ENCODE measurements around the gene PLEKHA5.
"Not testable (repeated sequence)": the region's sequence is repeated elsewhere in the genome, so short reads cannot be mapped to it uniquely, and the experiment has no call there.

PLEKHA5 gene

DNA sequence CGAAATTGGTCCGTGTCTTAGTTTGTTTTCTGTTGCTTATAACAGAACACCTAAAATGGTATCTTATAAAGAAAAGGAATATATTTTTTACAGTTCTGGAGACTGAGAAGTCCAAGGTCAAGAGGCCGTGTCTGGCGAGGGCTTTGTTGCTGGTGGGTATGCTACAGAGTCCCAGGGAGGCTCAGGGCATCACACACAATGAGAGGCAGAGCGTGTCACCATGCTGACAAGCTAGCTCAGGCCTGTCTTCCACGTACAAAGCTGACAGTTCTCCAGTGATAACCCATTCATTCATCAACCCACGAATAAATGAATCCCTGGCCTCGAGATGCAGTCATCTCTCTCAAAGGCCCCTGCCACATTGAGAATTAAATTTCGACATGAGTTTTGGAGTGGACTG, 253.0 kb downstream of the PLEKHA5 start:
- ATAC-seq: no peak

DNA sequence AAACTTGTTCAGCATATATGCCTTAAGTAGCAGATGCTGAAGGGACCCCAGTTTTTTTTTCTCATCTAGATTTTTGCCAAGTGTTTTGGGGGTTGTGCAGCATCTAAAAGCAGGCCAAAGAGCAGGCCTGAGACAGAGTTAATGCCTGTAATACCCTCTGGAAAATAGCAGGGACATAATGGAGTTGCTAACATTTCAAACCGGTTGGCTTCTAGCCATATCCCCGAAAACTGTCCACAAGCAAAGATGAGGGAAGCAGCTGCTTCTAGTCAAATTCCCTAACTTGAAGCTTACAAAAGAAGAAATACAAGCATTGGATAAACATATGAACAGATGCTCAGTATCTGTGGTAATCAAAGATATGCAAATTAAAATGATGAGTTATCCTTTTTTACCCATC, 257.6 kb downstream of the PLEKHA5 start:
- H3K9me3 Mint-ChIP-seq: no peaks in the 10 kb centered on the region
- H3K27me3 Mint-ChIP-seq: no peaks in the 10 kb centered on the region
- no peaks in the 10 kb centered on the region for H3K4me1 Mint-ChIP-seq
- ATAC-seq: no peak
- H3K4me3 Mint-ChIP-seq: no peak overlapping the region
- H3K36me3 Mint-ChIP-seq: no peaks in the 10 kb centered on the region
- no peak overlapping the region for H3K27ac Mint-ChIP-seq

More for the DNA sequence above, 253.0 kb downstream of the PLEKHA5 start:
- H3K9me3 Mint-ChIP-seq: no peaks in the 10 kb centered on the region
- H3K4me1 Mint-ChIP-seq: no peaks in the 10 kb centered on the region
- no peaks in the 10 kb centered on the region for H3K36me3 Mint-ChIP-seq
- H3K27me3 Mint-ChIP-seq: no peaks in the 10 kb centered on the region
- H3K27ac Mint-ChIP-seq: no peak overlapping the region
- no peak overlapping the region for H3K4me3 Mint-ChIP-seq

DNA sequence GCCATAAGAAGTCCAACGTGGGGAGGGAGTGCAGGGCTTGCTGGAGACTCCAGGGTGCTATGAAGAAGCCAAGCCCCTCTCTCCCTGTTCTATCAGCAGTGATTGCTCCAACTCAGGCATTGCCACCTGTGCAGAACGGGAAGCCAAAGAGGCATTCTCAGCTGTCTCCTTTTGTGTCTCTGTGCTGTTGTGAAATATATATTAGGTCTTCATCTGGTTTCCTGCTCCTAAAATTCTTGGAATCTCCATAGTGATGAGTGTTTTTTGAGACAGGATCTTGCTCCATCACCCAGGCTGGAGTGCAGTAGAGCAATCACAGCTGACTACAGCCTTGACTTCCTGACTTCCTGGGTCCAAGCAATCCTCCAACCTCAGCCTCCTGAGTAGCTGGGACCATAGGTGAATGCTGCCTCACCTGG, 258.6 kb downstream of the PLEKHA5 start:
- Mint-ChIP-seq H3K4me3 (no peak overlapping the region), H3K27me3 (no peaks in the 10 kb centered on the region), H3K4me1 (no peaks in the 10 kb centered on the region), H3K9me3 (no peaks in the 10 kb centered on the region), H3K36me3 (no peaks in the 10 kb centered on the region), H3K27ac (no peak overlapping the region)
- no peak for ATAC-seq

DNA sequence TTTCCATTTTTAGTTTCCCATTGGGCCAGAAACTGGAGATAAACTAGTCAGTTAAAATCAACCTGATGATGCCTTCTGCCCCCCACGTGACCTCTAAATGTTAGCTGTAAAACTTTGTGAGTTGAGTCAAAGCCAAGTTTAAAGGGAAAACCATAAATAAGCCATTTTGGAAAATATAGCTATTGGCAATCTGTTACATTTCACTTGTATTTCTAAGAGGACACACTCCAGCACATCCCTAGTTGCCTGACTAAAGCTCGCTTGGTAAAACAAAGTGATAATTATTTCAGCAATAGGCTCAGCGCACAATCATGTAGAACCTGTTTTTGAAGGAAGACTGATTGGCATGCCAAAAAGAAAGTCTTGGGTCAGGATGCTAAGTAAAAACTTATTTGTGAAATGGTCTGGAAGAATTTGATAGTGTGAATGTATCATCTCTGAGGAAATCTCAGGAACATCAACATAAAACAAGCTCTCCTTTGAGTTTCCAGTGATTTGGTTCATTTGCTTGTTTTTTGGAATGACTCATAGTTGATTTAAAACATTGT, 260.6 kb downstream of the PLEKHA5 start:
- no peaks in the 10 kb centered on the region for H3K9me3 Mint-ChIP-seq
- no peaks in the 10 kb centered on the region for H3K27me3 Mint-ChIP-seq
- no peak overlapping the region for H3K27ac Mint-ChIP-seq
- no peak overlapping the region for H3K4me3 Mint-ChIP-seq
- ATAC-seq: no peak
- no peaks in the 10 kb centered on the region for H3K4me1 Mint-ChIP-seq
- no peaks in the 10 kb centered on the region for H3K36me3 Mint-ChIP-seq

DNA sequence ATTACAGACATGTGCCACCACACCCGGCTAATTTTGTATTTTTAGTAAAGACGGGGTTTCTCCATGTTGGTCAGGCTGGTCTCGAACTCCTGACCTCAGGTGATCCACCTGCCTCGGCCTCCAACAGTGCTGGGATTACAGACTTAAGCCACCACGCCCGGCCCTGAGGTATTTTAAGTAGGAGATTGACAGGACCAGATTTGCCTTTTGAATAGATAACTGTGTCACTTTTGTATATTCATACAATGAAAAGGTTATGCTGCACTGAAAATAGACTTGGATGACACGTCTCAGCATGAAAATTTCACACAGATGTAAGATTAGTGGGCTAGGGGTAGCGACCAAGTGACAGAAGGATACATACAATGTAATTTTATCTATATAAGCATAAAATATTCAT, 263.1 kb downstream of the PLEKHA5 start:
- H3K27ac Mint-ChIP-seq, H3K9me3 Mint-ChIP-seq, ATAC-seq, H3K4me1 Mint-ChIP-seq, H3K27me3 Mint-ChIP-seq, H3K36me3 Mint-ChIP-seq, H3K4me3 Mint-ChIP-seq: not testable (repeated sequence)

DNA sequence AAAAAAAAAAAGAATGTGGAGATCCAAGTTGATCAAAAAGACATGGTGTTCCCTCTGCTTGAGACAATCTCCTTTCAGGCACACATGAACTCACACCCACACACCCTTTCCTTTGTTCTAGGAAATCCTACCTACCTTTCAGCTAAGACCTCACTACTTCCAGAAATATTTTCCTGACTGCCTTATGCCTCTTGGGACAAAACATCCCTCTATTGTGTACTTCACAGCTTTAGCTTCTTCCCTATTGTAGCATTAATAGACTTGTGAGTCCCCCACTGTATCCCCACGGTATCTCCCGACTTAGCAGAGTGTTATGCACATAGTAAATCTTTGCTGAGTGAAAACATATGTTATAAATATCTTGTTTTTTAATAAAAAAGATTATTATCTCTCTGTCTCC, 264.9 kb downstream of the PLEKHA5 start:
- H3K9me3 Mint-ChIP-seq: no peaks in the 10 kb centered on the region
- no peak overlapping the region for H3K4me3 Mint-ChIP-seq

DNA sequence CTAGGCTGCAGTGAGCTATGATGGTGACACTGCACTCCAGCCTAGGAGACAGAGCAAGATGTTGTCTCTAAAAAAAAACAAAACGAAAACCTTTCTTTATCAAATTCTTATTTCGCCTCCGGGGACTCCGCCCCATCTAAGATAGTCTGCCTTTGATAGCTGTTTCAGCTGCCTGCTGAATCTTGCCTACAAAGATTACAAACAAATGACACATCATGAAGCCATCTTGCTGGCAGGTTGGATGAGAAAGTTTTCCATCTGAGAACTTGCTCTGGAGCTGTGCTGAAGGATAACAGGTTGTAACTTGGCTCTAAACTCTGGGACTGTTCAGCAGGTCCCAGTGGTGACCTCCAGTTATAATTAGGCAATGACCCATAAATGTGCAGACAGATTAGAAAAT, 268.0 kb downstream of the PLEKHA5 start:
- H3K27me3 Mint-ChIP-seq: no peaks in the 10 kb centered on the region
- ATAC-seq: no peak
- no peaks in the 10 kb centered on the region for H3K9me3 Mint-ChIP-seq
- H3K4me1 Mint-ChIP-seq: no peaks in the 10 kb centered on the region
- H3K27ac Mint-ChIP-seq: no peak overlapping the region
- H3K4me3 Mint-ChIP-seq: no peak overlapping the region
- no peaks in the 10 kb centered on the region for H3K36me3 Mint-ChIP-seq

More for the DNA sequence above, 264.9 kb downstream of the PLEKHA5 start:
- H3K27me3 Mint-ChIP-seq: no peaks in the 10 kb centered on the region
- H3K36me3 Mint-ChIP-seq: no peaks in the 10 kb centered on the region
- H3K4me1 Mint-ChIP-seq: no peaks in the 10 kb centered on the region
- no peak overlapping the region for H3K27ac Mint-ChIP-seq
- no peak for ATAC-seq

DNA sequence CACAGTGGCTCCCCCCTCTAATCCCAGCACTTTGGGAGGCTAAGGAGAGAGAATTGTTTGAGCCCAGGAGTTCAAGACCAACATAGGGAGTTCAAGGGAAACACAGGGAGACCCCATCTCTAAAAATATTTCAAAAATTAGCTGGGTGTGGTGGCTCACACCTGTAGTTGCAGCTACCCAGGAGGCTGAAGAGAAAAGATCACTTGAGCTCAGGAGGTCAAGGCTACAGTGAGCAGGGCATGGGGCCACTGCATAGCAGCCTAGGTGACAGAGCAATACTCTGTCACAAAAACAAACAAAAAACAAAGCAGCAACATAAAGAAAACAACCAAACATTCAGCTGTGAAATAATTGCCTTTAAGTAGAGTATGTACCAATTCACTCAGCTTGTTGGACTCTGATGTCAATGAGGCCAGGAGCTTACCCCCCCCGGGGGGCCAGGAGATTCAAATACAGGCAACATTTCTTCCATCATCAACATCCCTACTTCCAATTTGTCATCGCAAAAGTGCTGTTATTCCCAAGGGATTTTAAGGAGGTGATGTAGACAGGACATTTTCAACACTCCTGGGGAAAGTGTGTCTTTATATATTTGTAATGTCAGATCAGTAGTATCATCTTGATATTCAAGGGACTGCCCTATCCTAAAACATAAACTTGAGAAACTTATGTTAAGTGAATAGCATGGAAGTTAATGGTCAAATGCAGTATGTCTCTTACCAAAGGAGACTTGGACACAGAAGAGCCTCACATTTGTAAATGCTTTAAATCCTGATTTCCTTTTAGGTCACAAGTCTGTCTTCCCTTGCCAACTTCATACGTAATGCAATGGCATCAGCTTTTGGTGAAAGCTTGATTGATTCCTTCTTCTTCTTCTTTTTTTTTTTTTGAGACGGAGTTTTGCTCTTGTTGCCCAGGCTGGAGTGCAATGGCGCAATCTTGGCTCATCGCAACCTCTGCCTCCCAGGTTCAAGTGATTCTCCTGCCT, 269.1 kb downstream of the PLEKHA5 start:
- Mint-ChIP-seq H3K4me1 (no peaks in the 10 kb centered on the region), H3K4me3 (no peak overlapping the region), H3K27me3 (no peaks in the 10 kb centered on the region), H3K27ac (no peak overlapping the region), H3K36me3 (no peaks in the 10 kb centered on the region), H3K9me3 (no peaks in the 10 kb centered on the region)
- ATAC-seq: no peak

DNA sequence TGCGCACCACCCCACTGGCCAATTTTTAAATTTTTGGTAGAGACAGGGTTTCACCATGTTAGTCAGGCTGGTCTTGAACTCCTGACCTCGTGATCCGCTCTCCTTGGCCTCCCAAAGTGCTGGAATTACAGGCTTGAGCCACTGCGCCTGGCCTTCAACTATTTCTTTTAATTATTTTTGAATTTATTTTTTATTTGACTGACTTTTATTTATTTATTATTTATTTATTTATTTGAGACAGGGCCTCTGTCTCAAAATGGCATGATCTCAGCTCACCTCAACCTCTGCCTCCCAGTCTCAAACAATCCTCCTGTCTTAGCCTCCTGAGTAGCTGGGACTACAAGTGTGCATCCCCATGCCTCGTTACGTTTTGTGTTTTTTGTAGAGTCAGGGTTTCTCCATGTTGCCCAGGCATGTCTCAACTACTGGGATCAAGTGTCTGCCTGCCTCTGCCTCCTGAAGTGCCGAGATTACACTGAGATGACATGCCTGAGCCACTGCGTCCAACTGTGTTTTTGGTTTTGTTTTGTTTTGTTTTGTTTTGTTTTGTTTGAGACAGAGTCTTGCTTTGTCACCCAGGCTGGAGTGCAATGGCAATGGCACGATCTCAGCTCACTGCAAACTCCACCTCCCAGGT, 271.2 kb downstream of the PLEKHA5 start:
- H3K36me3 Mint-ChIP-seq, H3K27me3 Mint-ChIP-seq, ATAC-seq, H3K27ac Mint-ChIP-seq, H3K4me1 Mint-ChIP-seq, H3K4me3 Mint-ChIP-seq, H3K9me3 Mint-ChIP-seq: not testable (repeated sequence)

DNA sequence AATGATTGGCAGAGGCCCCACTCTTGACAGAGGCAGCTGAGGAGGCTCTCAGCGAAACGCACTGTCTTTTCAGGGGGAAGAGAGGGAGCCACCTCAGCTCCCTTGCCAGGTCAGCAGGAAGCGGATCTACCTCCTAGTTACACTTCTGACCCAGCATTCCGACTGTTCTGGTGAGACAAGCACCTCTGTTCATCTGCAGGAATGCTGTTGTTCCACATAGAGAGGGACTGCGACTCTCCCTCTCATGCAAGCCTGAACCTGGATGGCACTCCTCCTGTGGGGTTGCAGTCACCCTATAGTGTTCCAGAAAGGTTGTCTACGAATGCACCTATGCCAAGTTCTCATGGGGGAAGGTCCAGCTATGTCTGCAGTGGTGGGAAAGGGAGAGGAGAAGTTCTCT, 272.7 kb downstream of the PLEKHA5 start:
- ATAC-seq: no peak
- Mint-ChIP-seq H3K4me1 (no peaks in the 10 kb centered on the region), H3K9me3 (peaks cover 3% of the 10 kb centered on the region), H3K27me3 (no peaks in the 10 kb centered on the region), H3K36me3 (no peaks in the 10 kb centered on the region), H3K27ac (no peak overlapping the region), H3K4me3 (no peak overlapping the region)

DNA sequence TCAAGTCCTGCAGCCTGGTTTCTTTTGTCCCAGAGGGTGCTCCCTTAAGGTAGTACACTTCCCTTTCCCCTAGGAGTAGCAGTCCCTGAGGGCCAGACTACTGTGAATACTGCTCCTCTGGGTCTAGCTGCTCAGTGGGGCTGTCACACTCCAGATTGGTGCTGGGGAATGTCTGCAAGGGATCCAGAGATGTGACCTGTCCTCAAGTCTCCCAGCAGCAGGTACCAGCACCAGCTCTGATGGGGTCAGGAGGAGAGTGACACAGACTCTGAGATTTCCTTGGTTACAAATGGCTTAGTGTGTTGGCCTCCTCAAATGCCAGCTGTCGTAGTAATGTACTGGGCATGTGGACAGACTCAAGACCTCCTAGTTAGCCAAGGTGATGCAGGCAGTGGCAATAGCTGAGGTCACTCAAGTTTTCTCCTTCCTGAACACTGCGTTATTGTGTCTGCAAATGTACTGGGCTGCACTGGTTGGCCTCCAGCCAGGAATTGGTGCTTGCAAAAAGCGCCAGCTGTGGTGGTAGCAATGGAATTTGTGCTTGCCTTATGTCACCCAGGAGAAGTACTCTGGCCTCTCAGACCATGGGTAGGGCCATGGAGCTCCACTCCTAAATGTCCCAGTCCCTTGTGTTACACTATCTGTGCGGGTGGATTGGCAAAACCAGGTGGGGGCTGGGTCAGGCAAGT, 273.4 kb downstream of the PLEKHA5 start:
- Mint-ChIP-seq H3K36me3 (no peaks in the 10 kb centered on the region), H3K27ac (no peak overlapping the region), H3K4me1 (no peaks in the 10 kb centered on the region), H3K9me3 (peaks cover 3% of the 10 kb centered on the region), H3K4me3 (no peak overlapping the region), H3K27me3 (no peaks in the 10 kb centered on the region)
- ATAC-seq: no peak

DNA sequence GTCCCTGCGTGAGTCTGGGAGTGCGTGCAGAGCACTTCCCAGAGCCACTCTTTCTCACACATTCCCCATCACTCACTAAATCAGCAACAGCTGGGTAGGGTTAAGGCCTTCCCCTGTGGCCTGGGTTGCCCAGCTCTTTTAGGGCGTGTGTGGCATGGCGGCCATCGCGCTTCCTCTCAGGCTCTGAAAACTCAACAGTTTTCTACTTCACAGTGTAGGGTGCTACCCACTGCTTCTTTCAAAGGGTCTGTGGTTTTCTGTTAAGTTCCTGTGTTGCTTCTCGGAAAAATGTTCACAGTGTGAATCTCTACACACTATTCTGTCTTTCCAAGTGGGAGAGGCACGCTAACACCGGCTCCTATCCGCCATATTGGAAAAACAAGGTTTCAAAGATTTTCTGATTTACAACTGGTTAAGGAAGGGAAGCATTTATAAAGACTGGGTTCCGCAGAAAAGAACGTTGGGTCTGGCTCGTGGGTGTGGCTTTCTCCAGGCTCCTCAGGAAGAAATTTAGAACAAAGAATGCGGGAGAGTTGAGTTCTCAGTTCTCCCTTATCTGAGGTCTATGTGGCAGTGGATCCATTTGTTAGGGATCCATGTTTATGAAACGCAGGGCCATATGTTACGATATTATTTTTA, 274.8 kb downstream of the PLEKHA5 start:
- peaks cover 3% of the 10 kb centered on the region for H3K9me3 Mint-ChIP-seq
- no peaks in the 10 kb centered on the region for H3K4me1 Mint-ChIP-seq
- no peak for ATAC-seq
- H3K4me3 Mint-ChIP-seq: no peak overlapping the region
- no peaks in the 10 kb centered on the region for H3K36me3 Mint-ChIP-seq
- no peak overlapping the region for H3K27ac Mint-ChIP-seq
- H3K27me3 Mint-ChIP-seq: no peaks in the 10 kb centered on the region

DNA sequence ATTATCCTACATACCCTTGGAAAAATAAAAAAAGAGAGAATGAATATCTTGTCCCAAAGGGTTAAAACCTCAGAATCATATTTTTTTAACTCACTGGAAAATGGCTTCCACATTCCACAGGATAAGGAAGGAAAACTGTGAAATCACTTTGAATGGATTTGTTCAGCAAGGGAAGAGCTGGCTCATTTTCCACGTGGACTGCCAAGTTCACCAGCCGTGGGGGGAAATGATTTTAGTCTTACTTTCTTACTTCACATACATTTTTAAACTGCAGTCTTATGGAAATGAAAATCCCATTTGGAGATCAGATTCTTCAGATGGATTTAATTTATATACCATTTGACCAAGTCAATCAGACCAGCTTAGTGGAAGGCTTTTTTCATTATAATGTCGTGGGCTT, 279.8 kb downstream of the PLEKHA5 start:
- Mint-ChIP-seq H3K36me3 (no peaks in the 10 kb centered on the region), H3K27me3 (no peaks in the 10 kb centered on the region), H3K9me3 (no peaks in the 10 kb centered on the region), H3K27ac (no peak overlapping the region), H3K4me3 (no peak overlapping the region), H3K4me1 (no peaks in the 10 kb centered on the region)
- ATAC-seq: no peak

DNA sequence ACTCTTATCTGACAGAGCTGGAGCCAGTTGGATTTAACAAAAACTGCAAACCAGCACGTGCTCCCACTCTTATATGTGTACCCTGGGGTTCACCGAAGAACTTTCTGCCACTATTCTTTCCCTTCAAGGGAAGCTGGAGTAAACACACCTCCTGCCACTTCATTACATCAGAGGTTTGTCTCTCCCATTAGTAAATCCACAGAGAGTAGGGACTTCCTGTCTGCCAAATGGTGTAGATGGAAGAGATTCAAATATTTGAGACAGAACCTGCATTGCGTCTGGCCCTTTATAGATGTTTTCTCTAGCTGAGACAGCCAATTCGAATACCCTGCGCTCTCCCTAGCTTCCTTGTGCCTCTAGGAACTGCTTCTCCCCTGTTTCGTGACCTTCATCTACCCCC, 280.7 kb downstream of the PLEKHA5 start:
- Mint-ChIP-seq H3K9me3 (no peaks in the 10 kb centered on the region), H3K27me3 (no peaks in the 10 kb centered on the region), H3K27ac (no peak overlapping the region), H3K4me1 (no peaks in the 10 kb centered on the region), H3K4me3 (no peak overlapping the region), H3K36me3 (no peaks in the 10 kb centered on the region)
- ATAC-seq: no peak

DNA sequence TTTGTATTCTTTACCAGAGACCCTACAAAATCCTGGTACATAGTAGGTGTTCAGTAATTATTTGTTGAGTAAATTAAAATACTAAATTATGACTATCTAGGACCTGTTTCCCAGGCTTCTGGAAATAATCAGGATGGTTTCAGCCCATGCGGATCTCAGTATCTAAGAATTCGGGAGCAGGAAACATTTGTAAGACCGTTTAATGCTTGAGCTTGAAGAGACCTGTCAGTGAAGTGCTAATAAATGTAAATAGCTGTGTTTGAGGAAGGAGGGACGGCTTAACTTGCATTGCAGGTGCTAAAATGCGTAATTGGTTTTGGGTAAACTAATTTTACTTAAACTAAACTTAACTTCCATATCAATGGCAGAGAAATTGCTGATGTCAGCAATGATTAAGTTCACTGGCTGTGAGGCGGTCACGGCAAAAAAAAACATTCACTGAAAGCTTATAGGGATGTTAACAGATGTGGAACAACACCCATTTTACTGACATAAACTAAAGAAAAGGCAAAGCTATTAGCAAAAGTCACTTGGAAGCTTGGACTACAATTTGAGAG, 281.2 kb downstream of the PLEKHA5 start:
- H3K4me1 Mint-ChIP-seq: no peaks in the 10 kb centered on the region
- no peaks in the 10 kb centered on the region for H3K36me3 Mint-ChIP-seq
- H3K27me3 Mint-ChIP-seq: no peaks in the 10 kb centered on the region
- H3K9me3 Mint-ChIP-seq: no peaks in the 10 kb centered on the region
- H3K4me3 Mint-ChIP-seq: no peak overlapping the region
- no peak for ATAC-seq
- H3K27ac Mint-ChIP-seq: no peak overlapping the region
